ENCODE measurements around the gene BIRC3. TPM values are rescaled to one million over a fixed set of nuclear protein-coding genes. Genes with fewer than 3 reads are reported as not detected.
"Not testable (repeated sequence)": the region's sequence is repeated elsewhere in the genome, so short reads cannot be mapped to it uniquely, and the experiment has no call there.

Gene BIRC3
- total RNA-seq, 2 donors from 2014 or later, result 5.3 to 13.2 TPM

- intact Hi-C loops (cut with DNase I), result no loop called here
- H3K27me3 ChIP-seq, result no peaks in the 10 kb centered on the region
- WGBS, 2 donors, result 80 to 86% methylated on average over 6 of the region's 6 CpGs
These were observed 24.4 kb upstream of the BIRC3 start for GRCh38 chr11:102292933-102293332.

GRCh38 chr11:102293873-102294601, 23.2 kb upstream of the BIRC3 start:
- peak; percentile 81 for ATAC-seq
- intact Hi-C loops (cut with DNase I), result no loop called here
- no peaks in the 10 kb centered on the region for H3K36me3 ChIP-seq (replicated peaks in 1 of 2; ENCODE audit: insufficient read depth in 1 of 2, low read depth in 2 of 2)
- no peak overlapping the region for H3K27ac ChIP-seq
- no peaks in the 10 kb centered on the region for H3K9me3 ChIP-seq
- TF ChIP-seq CTCF (IDR thresholded peaks at IDR 0.05) (peak; percentile 34 to 84 (median 73)), POLR2A (IDR thresholded peaks at IDR 0.05) (no peak)
- peak in 1 of 4 donors; percentile 45 for DNase-seq
- H3K4me3 ChIP-seq, result no peak overlapping the region
- peaks cover 15% of the 10 kb centered on the region for H3K4me1 ChIP-seq
- 8 to 15% methylated on average over 6 of the region's 6 CpGs for WGBS, 2 donors
- H3K27me3 ChIP-seq, result no peaks in the 10 kb centered on the region

More at GRCh38 chr11:102292933-102293332, 24.4 kb upstream of the BIRC3 start:
- no peak for ATAC-seq
- H3K4me1 ChIP-seq, result peaks cover 17% of the 10 kb centered on the region
- no peak overlapping the region for H3K27ac ChIP-seq
- no peak overlapping the region for H3K4me3 ChIP-seq
- H3K36me3 ChIP-seq (replicated peaks in 1 of 2; ENCODE audit: insufficient read depth in 1 of 2, low read depth in 2 of 2), result no peaks in the 10 kb centered on the region
- no peak for DNase-seq
- TF ChIP-seq CTCF (IDR thresholded peaks at IDR 0.05), result no peak
- no peak for TF ChIP-seq POLR2A (IDR thresholded peaks at IDR 0.05)
- no peaks in the 10 kb centered on the region for H3K9me3 ChIP-seq

- Histone ChIP-seq H3K36me3 (replicated peaks in 1 of 2; ENCODE audit: insufficient read depth in 1 of 2, low read depth in 2 of 2) (no peaks in the 10 kb centered on the region), H3K27ac (no peak overlapping the region), H3K9me3 (no peaks in the 10 kb centered on the region), H3K27me3 (no peaks in the 10 kb centered on the region), H3K4me3 (no peak overlapping the region), H3K4me1 (peaks cover 7% of the 10 kb centered on the region)
- 56 to 60% methylated on average over 2 of the region's 2 CpGs for WGBS, 2 donors
- intact Hi-C loops (cut with DNase I), result no loop called here
- TF ChIP-seq CTCF (IDR thresholded peaks at IDR 0.05) (no peak), POLR2A (IDR thresholded peaks at IDR 0.05) (no peak)
- no peak for DNase-seq
- no peak for ATAC-seq
These were observed 22.2 kb upstream of the BIRC3 start for GRCh38 chr11:102295045-102295444.

- H3K4me1 ChIP-seq; H3K9me3 ChIP-seq; intact Hi-C loops (cut with DNase I); DNase-seq; ATAC-seq; H3K27me3 ChIP-seq; H3K4me3 ChIP-seq; H3K27ac ChIP-seq; H3K36me3 ChIP-seq (replicated peaks in 1 of 2; ENCODE audit: insufficient read depth in 1 of 2, low read depth in 2 of 2): not testable (repeated sequence)
- 88 to 91% methylated on average over 4 of the region's 4 CpGs for WGBS, 2 donors
These were observed 20.5 kb upstream of the BIRC3 start for GRCh38 chr11:102296757-102297156.

- ATAC-seq; H3K9me3 ChIP-seq; H3K27me3 ChIP-seq; H3K27ac ChIP-seq; intact Hi-C loops (cut with DNase I); H3K4me1 ChIP-seq; H3K4me3 ChIP-seq; H3K36me3 ChIP-seq (replicated peaks in 1 of 2; ENCODE audit: insufficient read depth in 1 of 2, low read depth in 2 of 2): not testable (repeated sequence)
- 50 to 83% methylated on average over 1 to 2 of the region's 2 CpGs for WGBS, 2 donors
- peak in 2 of 4 donors; percentile 29 to 33 for DNase-seq
These were observed 16.4 kb upstream of the BIRC3 start for GRCh38 chr11:102300837-102301236.

GRCh38 chr11:102302241-102302640, 15.0 kb upstream of the BIRC3 start:
- Histone ChIP-seq H3K27me3 (no peaks in the 10 kb centered on the region), H3K36me3 (replicated peaks in 1 of 2; ENCODE audit: insufficient read depth in 1 of 2, low read depth in 2 of 2) (no peaks in the 10 kb centered on the region), H3K9me3 (no peaks in the 10 kb centered on the region), H3K4me3 (no peak overlapping the region), H3K4me1 (no peaks in the 10 kb centered on the region), H3K27ac (no peak overlapping the region)
- intact Hi-C loops (cut with DNase I), result no loop called here
- no peak for TF ChIP-seq POLR2A (IDR thresholded peaks at IDR 0.05)
- TF ChIP-seq CTCF (IDR thresholded peaks at IDR 0.05), result no peak
- 94 to 100% methylated on average over 1 of the region's 1 CpG for WGBS, 2 donors
- ATAC-seq, result no peak
- no peak for DNase-seq
